ENCODE results near the gene C2orf42. TPM values are rescaled to one million over a fixed set of nuclear protein-coding genes. Genes with fewer than 3 reads are reported as not detected.
A peak's percentile ranks its signal among the peaks of the same experiment; 100 is the strongest.
"Not testable (repeated sequence)": the region's sequence is repeated elsewhere in the genome, so short reads cannot be mapped to it uniquely, and the experiment has no call there.

The C2orf42 gene
- total and polyA plus RNA-seq, 2 donors from 2014 or later = 11.8 to 20.0 TPM

DNA sequence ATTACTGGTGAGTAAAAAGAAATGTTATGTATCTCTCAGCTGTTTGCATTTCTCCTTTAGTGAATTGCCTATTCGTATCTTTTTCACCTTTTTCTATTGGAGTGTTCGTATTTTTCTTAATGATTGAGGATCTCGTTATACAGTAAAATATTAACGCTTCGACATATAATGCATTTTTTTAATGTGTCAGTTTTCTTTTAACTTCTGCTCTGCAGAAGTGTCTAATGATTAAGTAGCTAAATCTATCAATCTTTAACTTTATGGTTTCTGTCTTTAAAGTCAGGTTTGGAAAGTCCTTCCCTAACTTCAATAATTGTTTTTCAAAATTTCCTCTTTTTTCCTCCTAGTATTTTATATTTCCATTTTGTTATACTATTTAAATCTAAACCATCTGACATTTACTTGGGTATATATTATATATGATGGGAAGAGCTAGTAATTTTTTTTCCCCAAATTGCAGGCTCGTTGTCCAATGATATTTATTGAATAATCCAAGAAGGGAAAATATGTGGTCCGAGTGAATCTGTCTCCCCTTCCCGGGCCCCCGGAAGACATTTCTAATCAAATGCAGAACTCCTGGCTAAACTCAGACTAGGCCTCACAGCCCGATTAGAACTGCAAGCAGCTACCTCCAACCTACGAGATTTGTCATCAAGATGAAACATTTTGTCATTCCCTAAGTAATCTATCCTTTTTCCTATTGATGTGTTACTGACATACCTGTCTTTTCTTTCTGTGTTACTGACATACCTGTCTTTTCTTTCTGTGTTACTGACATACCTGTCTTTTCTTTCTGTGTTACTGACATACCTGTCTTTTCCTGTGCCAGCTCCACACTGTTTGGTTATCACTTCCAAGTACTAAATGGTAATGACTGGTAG is 86.3 kb downstream of the C2orf42 start:
- Histone ChIP-seq H3K4me1 (ENCODE audit: control insufficient read depth in 2 of 3, insufficient read depth in 2 of 3, low read depth in 1 of 3, low read length in 3 of 3) (peaks cover 8 to 21% (median 19%) of the 10 kb centered on the region in 3 donors), H3K27me3 (ENCODE audit: control insufficient read depth, insufficient read depth, low read length) (no peaks in the 10 kb centered on the region), H3K27ac (ENCODE audit: low read depth in 2 of 2, low read length in 2 of 2) (peak overlapping the region; percentile 80 to 81), H3K36me3 (ENCODE audit: control insufficient read depth in 2 of 3, insufficient read depth in 3 of 3, low read length in 3 of 3) (no peaks in the 10 kb centered on the region), H3K9ac (ENCODE audit: low read length in 3 of 3) (peak overlapping the region; percentile 48 to 62 (median 48)), H3K9me3 (ENCODE audit: control insufficient read depth in 2 of 3, insufficient read depth in 1 of 3, low read length in 3 of 3) (no peaks in the 10 kb centered on the region), H3K4me3 (ENCODE audit: low read length in 3 of 3) (peak overlapping the region; percentile 18 to 42 (median 39))
- DNase-seq (peak in 4 of 5 donors; percentile 83 to 95 (median 90)), FAIRE-seq (peak; percentile 91)
- intact Hi-C loops (cut with DNase I) = no loop called here
- TF ChIP-seq CTCF (IDR thresholded peaks at IDR 0.05; ENCODE audit: borderline replicate concordance, extremely low read depth, insufficient read depth) = no peak

DNA sequence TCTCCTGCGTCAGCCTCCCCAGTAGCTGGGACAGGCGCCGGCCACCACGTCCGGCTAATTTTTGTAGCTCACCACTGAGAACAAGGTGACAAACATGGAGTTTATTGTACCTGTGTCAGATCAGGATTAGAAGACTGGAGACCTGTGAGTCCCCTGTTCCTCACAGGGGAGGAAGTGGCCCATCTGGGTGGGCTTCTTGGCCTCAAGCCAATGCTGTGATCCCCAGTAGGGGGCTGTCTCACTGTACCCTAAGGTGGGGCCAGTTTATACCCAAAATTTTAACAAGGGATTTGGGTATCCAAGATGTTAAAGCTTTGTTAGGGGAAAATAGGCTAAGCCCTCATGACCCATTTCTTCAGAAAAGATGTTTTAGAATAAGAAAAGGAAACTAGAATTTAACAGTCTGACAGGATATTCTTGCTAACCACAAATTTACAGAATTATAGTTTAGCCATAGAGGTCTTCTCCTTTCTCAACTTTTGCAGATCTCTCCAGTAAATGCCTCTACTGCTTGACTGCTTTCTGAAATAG is 87.2 kb downstream of the C2orf42 start:
- DNase-seq = peak in 1 of 5 donors; percentile 36
- Histone ChIP-seq H3K9me3 (ENCODE audit: control insufficient read depth in 2 of 3, insufficient read depth in 1 of 3, low read length in 3 of 3) (no peaks in the 10 kb centered on the region), H3K36me3 (ENCODE audit: control insufficient read depth in 2 of 3, insufficient read depth in 3 of 3, low read length in 3 of 3) (no peaks in the 10 kb centered on the region), H3K27me3 (ENCODE audit: control insufficient read depth, insufficient read depth, low read length) (no peaks in the 10 kb centered on the region), H3K27ac (ENCODE audit: low read depth in 2 of 2, low read length in 2 of 2) (peak overlapping the region; percentile 45 to 71), H3K4me1 (ENCODE audit: control insufficient read depth in 2 of 3, insufficient read depth in 2 of 3, low read depth in 1 of 3, low read length in 3 of 3) (peaks cover 8 to 19% (median 18%) of the 10 kb centered on the region in 3 donors), H3K9ac (ENCODE audit: low read length in 3 of 3) (peak overlapping the region in 2 of 3 donors; percentile 46 to 62), H3K4me3 (ENCODE audit: low read length in 3 of 3) (peak overlapping the region in 1 of 3 donors; percentile 39)
- no peak for FAIRE-seq
- TF ChIP-seq CTCF (IDR thresholded peaks at IDR 0.05; ENCODE audit: borderline replicate concordance, extremely low read depth, insufficient read depth) = no peak
- intact Hi-C loops (cut with DNase I) = no loop called here

GRCh38 chr2:70102323-70102905 is 88.4 kb downstream of the C2orf42 start:
- H3K36me3 ChIP-seq (ENCODE audit: control insufficient read depth in 2 of 3, insufficient read depth in 3 of 3, low read length in 3 of 3); H3K27me3 ChIP-seq (ENCODE audit: control insufficient read depth, insufficient read depth, low read length); FAIRE-seq; H3K9ac ChIP-seq (ENCODE audit: low read length in 3 of 3); H3K4me3 ChIP-seq (ENCODE audit: low read length in 3 of 3); intact Hi-C loops (cut with DNase I); H3K9me3 ChIP-seq (ENCODE audit: control insufficient read depth in 2 of 3, insufficient read depth in 1 of 3, low read length in 3 of 3); H3K27ac ChIP-seq (ENCODE audit: low read depth in 2 of 2, low read length in 2 of 2): not testable (repeated sequence)
- H3K4me1 ChIP-seq (ENCODE audit: control insufficient read depth in 2 of 3, insufficient read depth in 2 of 3, low read depth in 1 of 3, low read length in 3 of 3) = peaks cover 2 to 11% (median 10%) of the 10 kb centered on the region in 3 donors
- peak in 2 of 5 donors; percentile 32 to 63 for DNase-seq

GRCh38 chr2:70101686-70102085 is 89.1 kb downstream of the C2orf42 start:
- H3K27me3 ChIP-seq (ENCODE audit: control insufficient read depth, insufficient read depth, low read length); H3K36me3 ChIP-seq (ENCODE audit: control insufficient read depth in 2 of 3, insufficient read depth in 3 of 3, low read length in 3 of 3); H3K9ac ChIP-seq (ENCODE audit: low read length in 3 of 3); H3K27ac ChIP-seq (ENCODE audit: low read depth in 2 of 2, low read length in 2 of 2); intact Hi-C loops (cut with DNase I); FAIRE-seq; H3K9me3 ChIP-seq (ENCODE audit: control insufficient read depth in 2 of 3, insufficient read depth in 1 of 3, low read length in 3 of 3); H3K4me3 ChIP-seq (ENCODE audit: low read length in 3 of 3): not testable (repeated sequence)
- peaks cover 2 to 11% (median 8%) of the 10 kb centered on the region in 3 donors for H3K4me1 ChIP-seq (ENCODE audit: control insufficient read depth in 2 of 3, insufficient read depth in 2 of 3, low read depth in 1 of 3, low read length in 3 of 3)
- peak in 1 of 5 donors; percentile 4 for DNase-seq

Measured in kidney (tissue), 14 donors.